ENCODE measurements around the gene PPP2R3A. TPM values are rescaled to one million over a fixed set of nuclear protein-coding genes. Genes with fewer than 3 reads are reported as not detected.
"Not testable (repeated sequence)": the region's sequence is repeated elsewhere in the genome, so short reads cannot be mapped to it uniquely, and the experiment has no call there.

The PPP2R3A gene
- total RNA-seq, 2 donors from 2014 or later = 49.5 to 71.9 TPM

DNA sequence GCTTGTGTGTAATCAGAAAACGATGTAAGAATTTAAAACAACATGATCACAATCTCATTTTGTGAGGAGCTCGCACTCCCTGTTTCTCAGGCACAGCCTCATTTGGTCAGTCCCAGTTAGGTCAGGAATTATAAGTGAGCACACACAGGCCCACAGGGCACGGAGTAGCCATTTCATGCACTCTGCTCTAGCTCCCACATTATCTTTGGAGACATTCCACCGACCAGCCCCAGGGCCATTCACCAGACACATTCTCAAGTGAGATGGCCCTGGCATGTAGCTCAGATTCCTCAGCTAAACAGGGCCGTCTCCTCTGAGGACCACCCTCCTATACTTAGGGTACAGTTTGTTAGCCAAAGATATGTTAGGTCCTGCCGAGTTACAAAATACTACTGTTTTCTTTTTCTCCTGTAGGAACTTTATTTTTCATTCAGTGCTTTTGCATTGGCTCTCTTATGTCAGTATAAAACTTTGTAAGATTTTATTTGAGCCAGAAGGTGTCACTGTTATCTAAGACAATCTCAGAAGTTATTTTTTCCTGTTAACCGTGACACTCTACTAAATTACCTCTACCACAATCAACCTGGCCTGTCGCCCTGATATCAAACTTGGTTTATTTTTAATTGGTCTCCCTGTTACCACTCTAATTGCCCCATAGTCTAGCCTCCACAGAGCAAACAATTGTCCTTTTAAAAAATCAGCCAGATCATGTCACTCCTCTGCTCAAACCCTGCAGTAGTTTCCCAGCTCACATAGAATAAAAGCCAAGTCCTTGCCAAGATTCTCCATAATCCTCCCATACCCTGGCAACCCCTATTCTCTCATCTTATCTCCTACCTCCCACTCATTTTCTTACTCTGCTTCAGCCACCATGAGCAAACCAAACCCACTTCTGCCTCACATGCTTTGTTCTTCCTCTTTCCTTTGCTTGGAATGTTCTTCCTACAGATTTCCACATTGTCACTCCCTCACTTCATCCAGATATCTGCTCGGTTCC lies 105.7 kb downstream of the PPP2R3A start:
- peaks cover 3% of the 10 kb centered on the region for H3K36me3 ChIP-seq
- H3K9me3 ChIP-seq = no peaks in the 10 kb centered on the region
- no peak overlapping the region for H3K4me3 ChIP-seq
- H3K27me3 ChIP-seq = no peaks in the 10 kb centered on the region
- TF ChIP-seq, protein P1, sequence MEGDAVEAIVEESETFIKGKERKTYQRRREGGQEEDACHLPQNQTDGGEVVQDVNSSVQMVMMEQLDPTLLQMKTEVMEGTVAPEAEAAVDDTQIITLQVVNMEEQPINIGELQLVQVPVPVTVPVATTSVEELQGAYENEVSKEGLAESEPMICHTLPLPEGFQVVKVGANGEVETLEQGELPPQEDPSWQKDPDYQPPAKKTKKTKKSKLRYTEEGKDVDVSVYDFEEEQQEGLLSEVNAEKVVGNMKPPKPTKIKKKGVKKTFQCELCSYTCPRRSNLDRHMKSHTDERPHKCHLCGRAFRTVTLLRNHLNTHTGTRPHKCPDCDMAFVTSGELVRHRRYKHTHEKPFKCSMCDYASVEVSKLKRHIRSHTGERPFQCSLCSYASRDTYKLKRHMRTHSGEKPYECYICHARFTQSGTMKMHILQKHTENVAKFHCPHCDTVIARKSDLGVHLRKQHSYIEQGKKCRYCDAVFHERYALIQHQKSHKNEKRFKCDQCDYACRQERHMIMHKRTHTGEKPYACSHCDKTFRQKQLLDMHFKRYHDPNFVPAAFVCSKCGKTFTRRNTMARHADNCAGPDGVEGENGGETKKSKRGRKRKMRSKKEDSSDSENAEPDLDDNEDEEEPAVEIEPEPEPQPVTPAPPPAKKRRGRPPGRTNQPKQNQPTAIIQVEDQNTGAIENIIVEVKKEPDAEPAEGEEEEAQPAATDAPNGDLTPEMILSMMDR (IDR thresholded peaks at IDR 0.05) = peak in 1 of 2 donors; percentile 31
- H3K27ac ChIP-seq = peak overlapping the region; percentile 60 to 83
- peaks cover 0 to 33% of the 10 kb centered on the region in 2 donors for H3K4me1 ChIP-seq
- peak; percentile 70 for DNase-seq (ENCODE audit: low spot score)

DNA sequence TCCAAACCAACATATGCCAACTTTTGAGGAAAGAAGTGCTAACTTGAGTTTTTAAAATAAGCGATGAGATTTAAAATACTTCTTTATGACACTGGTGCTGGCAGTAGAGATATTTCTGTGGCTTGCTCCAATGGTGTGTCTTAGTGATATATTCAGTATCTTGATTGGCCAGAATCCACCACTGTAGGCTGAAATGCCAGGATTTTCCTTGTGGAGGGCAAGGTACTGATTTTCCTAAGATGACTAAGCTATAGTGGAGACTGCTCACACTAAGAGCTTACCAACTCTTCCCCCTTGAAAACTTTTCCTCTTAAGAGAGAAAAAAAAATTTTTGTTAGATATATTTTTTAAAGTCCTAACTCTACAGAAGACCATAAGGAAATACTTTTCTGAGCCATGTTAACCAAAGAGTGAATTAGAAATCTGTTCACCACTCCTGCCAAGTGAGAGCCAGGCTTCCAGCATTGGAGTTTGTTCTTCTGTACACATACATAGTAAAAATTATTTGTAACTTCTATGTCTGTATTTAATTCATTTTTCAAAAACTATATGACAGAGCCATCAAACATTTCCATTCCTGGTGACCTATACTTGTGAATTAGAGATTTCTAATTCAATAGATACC lies 109.1 kb downstream of the PPP2R3A start:
- H3K36me3 ChIP-seq = no peaks in the 10 kb centered on the region
- H3K9me3 ChIP-seq = no peaks in the 10 kb centered on the region
- TF ChIP-seq, protein P1 (IDR thresholded peaks at IDR 0.05) = no peak
- H3K27ac ChIP-seq = peak overlapping the region in 1 of 2 donors; percentile 8
- H3K4me3 ChIP-seq = no peak overlapping the region
- no peaks in the 10 kb centered on the region for H3K27me3 ChIP-seq
- H3K4me1 ChIP-seq = peaks cover 0 to 34% of the 10 kb centered on the region in 2 donors
- no peak for DNase-seq (ENCODE audit: low spot score)

DNA sequence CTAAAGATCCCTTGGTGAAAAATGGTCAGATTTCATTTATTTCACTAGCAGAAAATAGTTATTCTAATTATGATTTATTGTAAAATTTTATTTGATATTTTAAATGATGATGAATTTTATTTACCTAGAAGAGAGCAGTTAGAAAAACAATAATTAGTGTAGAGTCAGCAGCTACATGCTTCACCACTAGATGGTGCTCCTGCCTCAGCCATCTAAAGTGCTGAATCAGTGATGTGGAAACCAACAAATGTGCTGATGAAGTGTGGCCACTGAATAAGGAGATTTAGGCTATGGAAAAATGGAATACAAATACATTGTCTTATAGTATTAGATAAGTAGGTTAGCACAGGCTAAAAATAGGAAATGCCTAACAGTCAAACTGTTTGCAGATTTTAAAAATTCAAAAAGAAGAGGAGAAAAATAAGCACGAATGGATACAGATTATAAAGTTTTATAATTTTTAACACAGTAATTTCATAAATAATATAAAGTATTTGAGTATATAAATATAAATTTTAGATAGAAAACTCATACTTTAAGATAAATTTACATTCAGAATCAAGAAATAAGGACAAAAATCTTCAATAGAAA lies 109.8 kb downstream of the PPP2R3A start:
- Histone ChIP-seq H3K9me3 (no peaks in the 10 kb centered on the region), H3K4me1 (peaks cover 0 to 33% of the 10 kb centered on the region in 2 donors), H3K27me3 (no peaks in the 10 kb centered on the region), H3K27ac (peak overlapping the region; percentile 33 to 59), H3K36me3 (no peaks in the 10 kb centered on the region), H3K4me3 (no peak overlapping the region)
- DNase-seq (ENCODE audit: low spot score) = peak; percentile 81
- TF ChIP-seq, protein P1 (IDR thresholded peaks at IDR 0.05) = peak; percentile 83 to 91

DNA sequence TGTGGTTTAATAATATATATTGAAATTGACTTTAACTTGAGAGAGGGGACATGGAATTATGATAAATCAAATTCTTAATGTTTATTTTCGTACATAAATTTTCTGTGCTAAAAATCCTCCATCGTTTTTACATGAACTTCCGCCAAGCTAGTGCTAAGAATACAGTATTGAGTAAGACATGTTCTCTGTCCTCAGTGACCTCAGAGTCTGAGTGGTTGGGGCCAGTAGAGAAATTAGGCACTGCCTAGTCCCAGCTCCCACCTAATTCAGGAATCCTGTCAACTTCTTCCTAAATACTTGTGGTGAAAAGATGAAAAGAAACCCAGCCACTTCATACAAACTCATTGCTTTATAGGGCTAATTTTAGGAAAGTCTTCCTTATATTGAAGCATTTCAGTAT lies 110.3 kb downstream of the PPP2R3A start:
- Histone ChIP-seq H3K27ac (peak overlapping the region; percentile 33 to 59), H3K4me1 (peaks cover 0 to 28% of the 10 kb centered on the region in 2 donors), H3K9me3 (no peaks in the 10 kb centered on the region), H3K36me3 (peaks cover 4% of the 10 kb centered on the region), H3K4me3 (no peak overlapping the region), H3K27me3 (no peaks in the 10 kb centered on the region)
- DNase-seq (ENCODE audit: low spot score) = no peak
- TF ChIP-seq, protein P1 (IDR thresholded peaks at IDR 0.05) = no peak

DNA sequence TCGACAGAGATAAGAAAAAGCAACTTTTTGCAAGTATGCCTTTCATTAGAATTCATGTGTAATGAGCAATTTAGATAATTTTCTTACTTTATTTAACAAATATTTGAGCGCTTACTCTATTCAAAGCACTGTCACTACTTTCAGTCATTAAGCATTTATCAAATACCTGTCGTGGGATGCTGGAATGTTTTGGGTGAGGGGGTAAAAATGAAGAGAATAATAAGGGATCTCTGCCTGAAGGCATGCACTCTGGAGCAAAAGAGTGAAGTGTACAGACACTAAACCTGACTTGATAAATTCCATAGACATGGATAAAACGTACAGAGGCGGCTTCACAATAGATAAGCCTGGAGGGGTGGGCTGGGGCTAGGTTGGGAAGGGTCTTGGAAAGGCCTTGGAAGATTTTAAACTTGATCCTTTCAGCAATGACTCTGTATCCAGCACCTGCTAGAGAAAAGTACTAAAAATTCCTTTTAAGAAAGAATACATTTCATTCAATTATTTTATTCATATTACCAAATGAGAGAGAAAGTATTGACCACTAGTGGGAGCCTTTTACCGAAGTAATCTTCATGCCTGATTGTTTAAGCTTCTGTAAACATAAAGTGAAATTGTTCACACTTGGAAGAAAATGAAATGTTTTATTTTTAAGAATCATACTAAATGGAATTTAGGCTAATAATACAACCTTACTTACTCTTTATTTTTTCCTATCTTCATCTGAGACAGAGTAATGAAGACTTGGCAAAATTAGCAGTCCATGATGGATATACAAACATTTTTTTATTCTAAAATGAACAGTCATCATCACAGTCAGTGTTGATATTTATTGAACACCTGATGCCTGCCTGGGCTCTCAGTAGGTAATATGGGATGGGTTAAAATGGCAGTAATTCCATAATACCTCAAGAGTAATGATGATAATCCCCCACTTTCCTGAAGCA lies 113.2 kb downstream of the PPP2R3A start:
- no peak overlapping the region for H3K27ac ChIP-seq
- peaks cover 26% of the 10 kb centered on the region for H3K36me3 ChIP-seq
- DNase-seq (ENCODE audit: low spot score) = no peak

DNA sequence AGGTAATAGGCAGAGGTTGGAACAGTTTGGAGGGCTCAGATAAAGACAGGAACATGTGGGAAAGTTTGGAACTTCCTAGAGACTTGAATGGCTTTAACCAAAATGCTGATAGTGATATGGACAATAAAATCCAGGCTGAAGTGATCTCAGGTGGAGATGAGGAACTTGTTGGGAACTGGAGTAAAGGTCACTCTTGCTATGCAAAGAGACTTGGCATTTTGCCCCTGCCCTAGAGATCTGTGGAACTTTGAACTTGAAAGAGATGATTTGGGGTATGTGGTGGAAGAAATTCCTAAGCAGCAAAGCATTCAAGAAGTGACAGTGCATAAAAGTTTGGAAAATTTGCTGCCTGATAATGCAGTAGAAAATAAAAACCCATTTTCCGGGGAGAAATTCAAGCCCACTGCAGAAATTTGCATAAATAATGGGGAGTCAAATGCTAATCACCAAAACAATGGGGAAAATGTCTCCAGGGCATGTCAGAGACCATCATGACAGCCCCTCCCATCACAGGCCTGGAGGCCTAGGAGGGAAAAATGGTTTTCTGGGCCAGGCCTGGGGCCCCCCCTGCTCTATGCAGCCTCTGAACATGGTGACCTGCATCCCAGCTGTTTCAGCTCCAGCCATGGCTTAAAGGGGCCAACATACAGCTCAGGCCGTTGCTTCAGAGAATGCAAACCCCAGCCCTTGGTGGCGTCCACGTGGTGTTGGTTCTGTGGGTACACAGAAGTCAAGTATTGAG lies 118.3 kb downstream of the PPP2R3A start:
- not testable (repeated sequence) for H3K4me1 ChIP-seq; H3K9me3 ChIP-seq; H3K4me3 ChIP-seq; H3K27me3 ChIP-seq; DNase-seq (ENCODE audit: low spot score); H3K27ac ChIP-seq
- H3K36me3 ChIP-seq = peaks cover 43% of the 10 kb centered on the region

More for the DNA sequence above, 113.2 kb downstream of the PPP2R3A start:
- Histone ChIP-seq H3K27me3 (no peaks in the 10 kb centered on the region), H3K9me3 (no peaks in the 10 kb centered on the region), H3K4me1 (peaks cover 0 to 15% of the 10 kb centered on the region in 2 donors), H3K4me3 (no peak overlapping the region)
- TF ChIP-seq, protein P1 (IDR thresholded peaks at IDR 0.05) = peak; percentile 47 to 70

DNA sequence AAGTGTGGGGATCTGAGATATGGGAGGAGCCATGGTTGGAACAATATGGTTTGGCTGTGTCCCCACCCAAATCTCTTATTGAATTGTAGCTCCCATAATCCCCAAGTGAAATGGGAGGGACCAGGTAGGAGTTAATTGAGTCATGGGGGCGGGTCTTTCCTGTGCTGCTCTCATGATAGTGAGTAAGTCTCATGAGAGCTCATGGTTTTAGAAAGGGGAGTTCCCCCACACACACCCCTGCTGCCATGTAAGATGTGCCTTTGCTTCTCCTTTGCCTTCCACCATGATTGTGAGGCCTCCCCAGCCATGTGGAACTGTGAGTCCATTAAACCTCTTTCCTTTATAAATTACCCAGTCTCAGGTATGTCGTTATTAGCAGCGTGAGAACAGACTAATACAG lies 119.5 kb downstream of the PPP2R3A start:
- peaks cover 43% of the 10 kb centered on the region for H3K36me3 ChIP-seq
- DNase-seq (ENCODE audit: low spot score); H3K4me3 ChIP-seq; H3K9me3 ChIP-seq; H3K27ac ChIP-seq; H3K4me1 ChIP-seq; H3K27me3 ChIP-seq: not testable (repeated sequence)

All from right atrium auricular region (tissue), 2 donors.